Epidermal melanocyte (primary cell): ENCODE results near the gene RPTOR.
"Not testable (repeated sequence)": the region's sequence is repeated elsewhere in the genome, so short reads cannot be mapped to it uniquely, and the experiment has no call there.

Experiments
- DNase-seq: peaks from one replicate; pipeline ENCODE4 v3.0.0; 2011; ENCODE audit warnings: low spot score; ENCODE audit not compliant: insufficient read length

Gene RPTOR

DNA sequence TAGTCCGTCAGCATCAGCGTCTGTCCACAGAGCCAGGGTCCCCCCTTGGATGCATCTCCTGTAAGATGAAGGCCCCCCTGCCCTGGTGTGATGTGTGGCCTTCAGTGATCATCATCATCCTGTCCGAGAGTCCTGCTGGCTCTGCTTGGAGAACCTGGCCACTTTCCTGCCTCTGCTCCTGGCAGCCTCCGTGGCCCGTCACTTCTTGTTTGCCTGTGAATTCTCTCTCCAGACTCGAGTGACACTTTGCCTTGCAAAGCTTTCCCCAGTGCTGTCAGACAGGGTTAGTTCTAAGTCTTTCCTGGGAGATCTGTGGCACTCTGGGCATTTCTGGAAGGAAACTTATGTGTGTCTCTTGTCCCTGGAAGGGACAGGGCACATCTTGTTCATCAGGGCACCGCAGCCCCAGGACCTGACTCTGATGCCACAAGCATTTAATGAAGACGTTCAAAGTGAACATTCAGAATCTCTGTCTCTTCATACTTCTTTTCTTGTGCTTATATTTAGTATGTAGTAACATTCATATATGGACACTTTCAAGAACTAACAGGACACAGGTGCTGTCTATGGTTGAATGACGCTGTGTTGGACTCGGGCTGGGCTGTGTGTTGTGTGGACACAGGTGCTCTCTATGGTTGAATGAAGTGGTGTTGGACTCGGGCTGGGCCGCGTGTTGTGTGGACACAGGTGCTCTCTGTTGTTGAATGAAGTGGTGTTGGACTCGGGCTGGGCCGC, 68.5 kb downstream of the RPTOR start:
- DNase-seq = no peak

- DNase-seq = no peak
Measured at GRCh38 chr17:80613732-80614071, 69.1 kb downstream of the RPTOR start.

DNA sequence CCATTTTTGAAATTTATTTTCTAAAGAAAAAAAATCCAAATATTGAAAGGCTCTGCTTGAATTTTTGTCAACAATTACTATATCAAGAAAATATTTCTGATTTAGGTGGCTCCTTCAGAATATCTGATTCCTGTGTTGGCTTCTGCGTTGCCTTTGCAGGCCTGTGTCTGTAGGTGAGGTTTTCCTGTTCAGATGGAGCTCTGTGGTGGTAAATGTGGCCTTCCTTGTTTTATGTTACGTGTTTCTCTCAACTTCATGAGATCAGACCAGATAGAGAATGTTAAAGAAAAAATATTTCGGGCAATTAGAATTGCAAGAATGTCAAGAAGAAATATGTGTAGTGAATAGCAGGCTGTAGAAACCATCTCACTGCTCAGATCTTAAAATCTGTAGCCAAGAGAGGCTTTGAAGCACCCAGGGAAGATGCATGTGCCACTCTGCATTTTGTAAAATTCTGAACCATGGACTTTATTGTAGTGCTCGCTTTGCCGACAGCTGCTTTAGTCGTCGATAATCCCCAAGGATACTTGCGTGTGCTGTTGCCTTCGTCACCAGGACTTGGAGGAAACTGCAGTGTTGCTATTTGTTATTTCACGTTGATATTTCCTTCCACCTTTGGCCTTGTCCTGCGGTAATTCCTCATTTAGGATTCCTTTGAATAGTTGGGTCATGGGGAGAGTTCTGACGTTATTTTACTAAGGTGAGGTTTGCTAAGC, 69.9 kb downstream of the RPTOR start:
- DNase-seq = no peak

DNA sequence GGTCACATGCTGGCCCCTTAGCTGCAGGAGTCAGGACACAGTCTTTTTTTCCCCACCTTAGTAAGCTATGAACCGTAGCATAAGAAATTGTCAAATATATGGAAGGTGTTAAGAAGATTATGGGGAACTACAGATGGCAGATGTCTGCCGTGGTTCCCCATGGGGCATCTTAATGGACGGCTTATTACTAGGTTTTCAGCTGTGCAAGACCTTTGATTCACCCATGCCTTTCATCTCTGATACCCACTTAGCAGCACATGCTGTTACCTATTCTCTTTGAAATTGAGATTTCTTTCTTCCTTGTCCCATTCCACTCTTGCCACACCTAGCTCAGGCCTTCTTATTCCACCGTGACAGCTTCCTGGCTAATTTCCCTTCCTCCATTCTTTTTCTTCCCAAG, 70.7 kb downstream of the RPTOR start:
- DNase-seq = no peak

GRCh38 chr17:80616705-80617104, 72.1 kb downstream of the RPTOR start:
- DNase-seq = no peak

DNA sequence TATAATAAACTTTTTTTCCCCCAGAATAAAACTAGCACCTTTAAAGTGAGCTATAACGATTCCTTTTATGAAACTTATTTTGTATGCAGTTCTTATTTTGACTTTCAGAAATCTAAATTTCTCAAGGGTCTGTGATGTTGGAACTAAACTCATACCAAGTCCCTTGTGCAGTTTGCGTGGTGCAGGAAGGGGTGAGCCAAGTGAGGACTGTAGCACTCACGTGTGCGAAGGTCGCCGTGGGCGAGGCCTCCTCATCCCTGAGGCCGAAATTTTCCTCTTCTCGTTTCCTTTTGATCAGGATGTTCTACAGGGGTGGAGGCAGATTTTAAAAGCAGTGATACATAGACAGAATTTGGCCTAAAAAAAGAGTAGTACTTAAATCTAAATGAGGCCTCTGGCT, 73.7 kb downstream of the RPTOR start:
- no peak for DNase-seq

- DNase-seq = no peak
Measured at GRCh38 chr17:80619535-80620235, 75.0 kb downstream of the RPTOR start.

- DNase-seq = no peak
Measured at GRCh38 chr17:80621335-80621996, 76.8 kb downstream of the RPTOR start.

DNA sequence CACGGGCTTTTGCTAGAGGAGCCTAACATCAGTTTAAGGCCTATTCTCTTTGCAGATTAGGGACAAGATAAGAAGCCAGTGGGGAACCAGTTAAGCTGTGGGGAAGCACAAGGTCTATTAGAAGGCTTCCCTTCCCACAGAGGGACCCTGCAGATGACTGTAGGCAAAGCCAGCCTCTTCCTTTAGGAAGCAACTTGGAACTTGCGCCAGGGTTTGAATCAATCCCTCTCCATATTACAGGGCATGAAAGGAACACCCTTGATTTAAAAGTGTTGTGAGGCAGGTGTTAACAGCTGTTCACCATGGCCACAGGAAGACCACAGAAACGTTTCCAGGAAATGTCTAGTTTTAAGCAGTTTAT, 77.3 kb downstream of the RPTOR start:
- DNase-seq = no peak

GRCh38 chr17:80624864-80625263, 80.2 kb downstream of the RPTOR start:
- DNase-seq = no peak

DNA sequence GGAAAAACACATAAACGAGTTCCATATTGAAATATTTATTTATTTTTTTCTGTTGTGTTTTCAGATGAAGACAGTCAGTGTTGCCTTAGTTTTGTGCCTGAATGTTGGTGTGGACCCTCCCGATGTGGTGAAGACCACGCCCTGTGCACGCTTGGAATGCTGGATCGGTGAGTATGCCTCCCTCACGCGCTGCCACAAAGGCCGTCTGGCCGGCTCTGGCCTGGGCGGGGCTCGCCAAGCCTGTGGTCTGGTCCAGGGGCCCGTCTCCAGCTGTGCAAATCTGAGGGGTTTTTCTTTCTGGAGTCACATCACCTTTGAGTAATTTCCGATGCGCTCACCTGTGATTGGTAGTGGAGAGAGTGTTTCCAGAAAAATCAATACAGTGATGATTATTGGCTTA, 81.0 kb downstream of the RPTOR start:
- DNase-seq = no peak

DNA sequence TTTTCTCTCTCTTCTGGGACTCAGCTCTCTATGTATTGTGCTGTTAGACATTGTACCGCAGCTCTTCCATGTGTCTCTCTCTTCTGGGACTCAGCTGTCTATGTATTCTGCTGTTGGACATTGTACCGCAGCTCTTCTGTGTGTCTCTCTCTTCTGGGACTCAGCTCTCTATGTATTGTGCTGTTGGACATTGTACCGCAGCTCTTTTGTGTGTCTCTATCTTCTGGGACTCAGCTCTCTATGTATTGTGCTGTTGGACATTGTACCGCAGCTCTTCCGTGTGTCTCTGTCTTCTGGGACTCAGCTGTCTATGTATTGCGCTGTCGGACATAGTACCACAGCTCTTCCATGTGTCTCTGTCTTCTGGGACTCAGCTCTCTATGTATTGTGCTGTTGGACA, 84.2 kb downstream of the RPTOR start:
- not testable (repeated sequence) for DNase-seq

DNA sequence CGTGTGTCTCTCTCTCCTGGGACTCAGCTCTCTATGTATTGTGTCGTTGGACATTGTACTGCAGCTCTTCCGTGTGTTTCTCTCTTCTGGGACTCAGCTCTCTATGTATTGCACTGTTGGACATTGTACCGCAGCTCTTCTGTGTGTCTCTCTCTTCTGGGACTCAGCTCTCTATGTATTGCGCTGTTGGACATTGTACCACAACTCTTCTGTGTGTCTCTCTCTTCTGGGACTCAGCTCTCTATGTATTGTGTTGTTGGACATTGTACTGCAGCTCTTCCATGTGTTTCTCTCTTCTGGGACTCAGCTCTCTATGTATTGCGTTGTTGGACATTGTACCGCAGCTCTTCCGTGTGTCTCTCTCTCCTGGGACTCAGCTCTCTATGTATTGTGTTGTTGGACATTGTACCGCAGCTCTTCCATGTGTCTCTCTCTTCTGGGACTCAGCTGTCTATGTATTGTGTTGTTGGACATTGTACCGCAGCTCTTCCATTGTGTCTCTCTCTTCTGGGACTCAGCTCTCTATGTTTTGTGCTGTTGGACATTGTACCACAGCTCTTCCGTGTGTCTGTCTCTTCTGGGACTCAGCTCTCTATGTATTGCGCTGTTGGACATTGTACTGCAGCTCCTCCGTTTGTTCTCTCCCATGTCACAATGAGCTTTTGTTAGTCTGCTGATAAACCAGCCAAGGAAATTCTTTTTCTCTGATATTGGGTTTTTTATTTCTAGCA, 84.8 kb downstream of the RPTOR start:
- no peak for DNase-seq

GRCh38 chr17:80630560-80631120, 86.0 kb downstream of the RPTOR start:
- DNase-seq = no peak

GRCh38 chr17:80631142-80632045, 86.8 kb downstream of the RPTOR start:
- no peak for DNase-seq

GRCh38 chr17:80632046-80632581, 87.5 kb downstream of the RPTOR start:
- DNase-seq = no peak

GRCh38 chr17:80633207-80633606, 88.6 kb downstream of the RPTOR start:
- DNase-seq = no peak

- DNase-seq = no peak
Measured at GRCh38 chr17:80633994-80634566, 89.4 kb downstream of the RPTOR start.

- DNase-seq = no peak
Measured at GRCh38 chr17:80636361-80637018, 91.9 kb downstream of the RPTOR start.
